HepG2 (cell line): Measurements from ENCODE around the gene KCNK6. TPM values are rescaled to one million over a fixed set of nuclear protein-coding genes. Genes with fewer than 3 reads are reported as not detected.

Experiments
- ATAC-seq: fragments of 200-7000 bp; cut with Tn5 transposase; 3 replicates; pipeline ENCODE4 v1.9.1; 2020; ENCODE audit warnings: mild to moderate bottlenecking, moderate library complexity
- BruUV-seq: library from RNA; stranded (reverse); fragments of 400-500 nt; replicated peaks from 2 replicates; lab custom pipeline; 2021; lab: Mats Ljungman, UMichigan
- CTCF ChIA-PET: fragments of 300-600 bp; formaldehyde crosslinking; extraction: SDS; loops from one replicate; lab custom pipeline; 2021; ENCODE audit warnings: low total read pairs, inconsistent platforms, low intra/inter-chr PET ratio; lab: Yijun Ruan, JAX
- POLR2A ChIA-PET: fragments of 350-600 bp; sonication (Branson Sonifier 250); formaldehyde crosslinking; loops from one replicate; lab custom pipeline; 2020; ENCODE audit warnings: antibody characterized with exemption, inconsistent platforms; lab: Yijun Ruan, JAX
- DNase-seq: peaks from one replicate; pipeline ENCODE4 v3.0.0-alpha.2; 2015; ENCODE audit warnings: low spot score
- FAIRE-seq: peaks from 3 replicates; lab custom pipeline; 2011; peaks lifted over from hg19 to GRCh38; lab: Jason Lieb, UNC
- H2AFZ ChIP-seq: one replicate; pipeline ENCODE4 v1.6.1; 2011; ENCODE audit warnings: low read length, inconsistent platforms
- H3K27ac ChIP-seq: fragments of 300-600 bp; 3 replicates; pipeline ENCODE4 v1.8.0; 2011; ENCODE audit warnings: mixed run types, mild to moderate bottlenecking, mixed read lengths, low read length, inconsistent platforms; ENCODE audit not compliant: insufficient read depth; ENCODE audit errors: extremely low read length
- H3K27me3 ChIP-seq, 2 experiments: fragments of 200-600 bp in 1 of 2; 2 replicates in 1 of 2; 3 replicates in 1 of 2; pipeline versions ENCODE4 v1.6.0 to v1.8.0; 2011; ENCODE audit warnings: low read length in 2 of 2, mild to moderate bottlenecking in 2 of 2, moderate library complexity in 2 of 2, inconsistent platforms in 1 of 2; ENCODE audit not compliant: insufficient read depth in 2 of 2, control insufficient read depth in 1 of 2
- H3K36me3 ChIP-seq, 2 experiments: fragments of 200-600 bp in 1 of 2; replicated peaks in 1 of 2; 2 replicates in 1 of 2; 3 replicates in 1 of 2; pipeline versions ENCODE4 v1.5.1 to v1.8.0; 2011; ENCODE audit warnings: low read length in 2 of 2, inconsistent platforms in 1 of 2; ENCODE audit not compliant: insufficient read depth in 2 of 2, control insufficient read depth in 1 of 2
- H3K4me1 ChIP-seq: 2 replicates; pipeline ENCODE4 v1.5.1; 2012; ENCODE audit warnings: low read length, inconsistent platforms; ENCODE audit not compliant: insufficient read depth
- H3K4me2 ChIP-seq: 2 replicates; pipeline ENCODE4 v1.6.0; 2011; ENCODE audit warnings: low read depth, low read length, inconsistent platforms
- H3K4me3 ChIP-seq, 3 experiments: fragments of 200-600 bp in 1 of 3; sonication (generic), shearing (Covaris generic) in 1 of 3; replicated peaks in 1 of 3; 2 replicates each; pipeline ENCODE4 v1.5.1; 2011 to 2016; ENCODE audit warnings: low read length in 3 of 3, inconsistent platforms in 2 of 3, low read depth in 2 of 3, mild to moderate bottlenecking in 2 of 3, control low read depth in 1 of 3, mixed read lengths in 1 of 3; ENCODE audit not compliant: insufficient read depth in 1 of 3
- H3K79me2 ChIP-seq: one replicate; pipeline ENCODE4 v1.6.1; 2011; ENCODE audit warnings: low read length, inconsistent platforms; ENCODE audit not compliant: insufficient read depth
- H3K9ac ChIP-seq: 2 replicates; pipeline ENCODE4 v1.6.0; 2011; ENCODE audit warnings: mild to moderate bottlenecking, low read depth, low read length, inconsistent platforms; ENCODE audit not compliant: insufficient read depth
- H3K9me3 ChIP-seq: 2 replicates; pipeline ENCODE4 v1.5.1; 2012; ENCODE audit warnings: mild to moderate bottlenecking, low read length
- H4K20me1 ChIP-seq: 2 replicates; pipeline ENCODE4 v1.6.0; 2011; ENCODE audit warnings: inconsistent platforms, mild to moderate bottlenecking, low read length, moderate library complexity; ENCODE audit not compliant: insufficient read depth
- NCOA5 ChIP-seq: sonication (generic); formaldehyde crosslinking; IDR thresholded peaks from 2 replicates; pipeline ENCODE4 v1.4.0; 2020; ENCODE audit warnings: missing genetic modification reagents
- NFATC3 ChIP-seq: sonication (generic); formaldehyde crosslinking; IDR thresholded peaks from 2 replicates; pipeline ENCODE4 v1.5.1; 2020; ENCODE audit warnings: mild to moderate bottlenecking, missing genetic modification reagents
- PHF8 ChIP-seq: sonication (generic); formaldehyde crosslinking; IDR thresholded peaks from 2 replicates; pipeline ENCODE4 v1.5.0; 2020; ENCODE audit warnings: missing genetic modification reagents
- RBAK ChIP-seq: sonication (generic); formaldehyde crosslinking; IDR thresholded peaks from 2 replicates; pipeline ENCODE4 v1.5.1; 2020; ENCODE audit warnings: mild to moderate bottlenecking, missing genetic modification reagents
- ZIK1 ChIP-seq: sonication (generic); formaldehyde crosslinking; IDR thresholded peaks from 2 replicates; pipeline ENCODE4 v1.5.0; 2020; ENCODE audit warnings: mild to moderate bottlenecking, low read depth, missing genetic modification reagents, borderline replicate concordance
- ZNF441 ChIP-seq: sonication (generic); formaldehyde crosslinking; IDR thresholded peaks from 2 replicates; pipeline ENCODE4 v1.7.0; 2021; ENCODE audit warnings: missing genetic modification reagents, borderline replicate concordance
- ZNF572 ChIP-seq: sonication (generic); formaldehyde crosslinking; IDR thresholded peaks from 2 replicates; pipeline ENCODE4 v1.5.1; 2020; ENCODE audit warnings: mild to moderate bottlenecking, missing genetic modification reagents
- ZNF577 ChIP-seq: sonication (generic); formaldehyde crosslinking; IDR thresholded peaks from 2 replicates; pipeline ENCODE4 v1.4.0; 2020; ENCODE audit warnings: mild to moderate bottlenecking, low read depth, missing genetic modification reagents, borderline replicate concordance
- ZNF615 ChIP-seq: sonication (generic); formaldehyde crosslinking; IDR thresholded peaks from 2 replicates; pipeline ENCODE4 v1.5.0; 2020; ENCODE audit warnings: mild to moderate bottlenecking, missing genetic modification reagents, borderline replicate concordance
- ZNF703 ChIP-seq: sonication (generic); formaldehyde crosslinking; IDR thresholded peaks from 2 replicates; pipeline ENCODE4 v1.5.1; 2020; ENCODE audit warnings: missing genetic modification reagents, mild to moderate bottlenecking, moderate library complexity, borderline replicate concordance
- ZNF75D ChIP-seq: sonication (generic); formaldehyde crosslinking; IDR thresholded peaks from 2 replicates; pipeline ENCODE4 v1.8.1; 2023; ENCODE audit warnings: missing genetic modification reagents, mild to moderate bottlenecking, borderline replicate concordance
- WGBS: methylation state at CpG from one replicate; pipeline ENCODE4 v1.1.6; 2017; ENCODE audit warnings: low lambda C conversion rate; 5-methylcytosine and 5-hydroxymethylcytosine counted together
- in situ Hi-C: cut with HindIII; loops from 2 replicates; pipeline ENCODE4 v1.10.0; 2017; ENCODE audit warnings: low pct_unique_long_range_greater_than_20kb; ENCODE audit not compliant: extremely low pct_ligation_motif_present
- intact Hi-C: fragments of 100-400 bp; cut with micrococcal nuclease; formaldehyde crosslinking; loops from one replicate; pipeline ENCODE4 v1.10.0; 2022; ENCODE audit not compliant: unreplicated experiment
- polyA plus RNA-seq, 8 experiments: library from polyadenylated mRNA; depleted of rRNA in 3 of 8; stranded (reverse) in 7 of 8; unstranded in 1 of 8; fragments of >200 nt; fragmentation: Illumina TruSeq in 4 of 8; extraction: Trizol in 4 of 8; gene quantifications; 2 replicates each; pipeline versions ENCODE4 v1.2.1 to v1.2.3, GENCODE V29; 2011 to 2016; ENCODE audit warnings: low read depth in 4 of 8, missing spikeins in 1 of 8, mixed read lengths in 1 of 8; ENCODE audit not compliant: insufficient read depth in 1 of 8
- total RNA-seq, 5 experiments: library from RNA; depleted of rRNA; stranded (reverse); fragments of >200 nt; fragmentation: Illumina TruSeq; extraction: Trizol; gene quantifications; 2 replicates each; pipeline ENCODE4 v1.2.3, GENCODE V29; 2016; ENCODE audit warnings: low read depth in 1 of 5
- TF ChIP-seq, protein P1 (sequence below): sonication (generic); formaldehyde crosslinking; IDR thresholded peaks from 2 replicates; pipeline ENCODE4 v1.4.0; 2020; ENCODE audit warnings: missing genetic modification reagents
- TF ChIP-seq, protein P2 (sequence below): sonication (generic); formaldehyde crosslinking; IDR thresholded peaks from 2 replicates; pipeline ENCODE4 v1.9.0; 2021; ENCODE audit warnings: missing genetic modification reagents, borderline replicate concordance
- TF ChIP-seq, protein P3 (sequence below): IDR thresholded peaks from 2 replicates; pipeline ENCODE4 v1.6.1; 2016; ENCODE audit warnings: low read depth, borderline replicate concordance
- TF ChIP-seq, protein P4 (sequence below): sonication (generic); formaldehyde crosslinking; IDR thresholded peaks from 2 replicates; pipeline ENCODE4 v1.8.1; 2023; ENCODE audit warnings: mild to moderate bottlenecking, inconsistent platforms, moderate library complexity, missing genetic modification reagents, borderline replicate concordance

Gene KCNK6
- total and polyA plus RNA-seq, 2 of the 13 experiments (the other 11 are each of a cell fraction or from before 2014, with no cell fraction given), result 0.03 TPM; not detected in 1

DNA sequence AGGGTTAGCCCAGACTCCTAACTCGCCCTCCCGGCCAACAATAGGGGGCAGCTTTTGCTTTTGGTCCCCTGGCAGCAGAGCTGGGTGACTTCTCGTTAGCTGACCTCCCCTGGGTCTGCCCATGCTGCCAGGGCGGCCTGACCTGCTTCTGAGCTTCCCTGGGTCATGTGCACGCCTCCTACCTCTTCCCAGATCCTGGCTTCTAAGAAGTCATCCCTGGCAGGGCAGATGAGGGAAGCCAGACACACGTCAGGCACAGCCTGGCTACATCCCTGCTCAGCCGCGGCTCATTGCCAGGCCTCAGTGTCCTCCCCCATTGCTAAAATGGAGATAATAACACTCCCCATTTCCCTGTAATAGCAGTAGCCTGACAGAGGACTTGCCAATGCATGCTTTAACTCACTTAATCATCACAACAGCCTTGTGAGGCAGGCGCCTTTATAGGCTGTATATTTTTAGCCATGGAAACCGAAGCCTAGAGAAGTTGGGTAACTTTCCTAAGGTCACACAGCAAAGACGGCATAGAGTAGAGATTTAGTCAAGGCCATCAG lies 2.1 kb downstream of the KCNK6 start:
- Histone ChIP-seq H3K79me2 (no peaks in the 10 kb centered on the region), H2AFZ (no peak overlapping the region), H3K4me2 (no peak overlapping the region), H3K4me3 (no peak overlapping the region), H3K9ac (no peak overlapping the region), H3K27me3 (peaks cover 8 to 52% of the 10 kb centered on the region in 2 experiments; a peak in 4 of 5 replicates), H3K9me3 (no peaks in the 10 kb centered on the region), H3K4me1 (peaks cover 8% of the 10 kb centered on the region), H3K27ac (no peak overlapping the region), H4K20me1 (no peaks in the 10 kb centered on the region), H3K36me3 (no peaks in the 10 kb centered on the region)
- WGBS, result 20% methylated on average over 5 of the region's 11 CpGs
- ChIA-PET POLR2A (no interaction called here), CTCF (no interaction called here)
- in situ Hi-C loops (no loop called here), intact Hi-C loops (loop anchor here (5.0 kb wide), 1 partner anchor 69 kb away; no protein-coding TSS in a partner anchor)
- ATAC-seq, result no peak
- no peak for DNase-seq
- no peak for FAIRE-seq
- no TSS peak for BruUV-seq
- TF ChIP-seq, protein P1, sequence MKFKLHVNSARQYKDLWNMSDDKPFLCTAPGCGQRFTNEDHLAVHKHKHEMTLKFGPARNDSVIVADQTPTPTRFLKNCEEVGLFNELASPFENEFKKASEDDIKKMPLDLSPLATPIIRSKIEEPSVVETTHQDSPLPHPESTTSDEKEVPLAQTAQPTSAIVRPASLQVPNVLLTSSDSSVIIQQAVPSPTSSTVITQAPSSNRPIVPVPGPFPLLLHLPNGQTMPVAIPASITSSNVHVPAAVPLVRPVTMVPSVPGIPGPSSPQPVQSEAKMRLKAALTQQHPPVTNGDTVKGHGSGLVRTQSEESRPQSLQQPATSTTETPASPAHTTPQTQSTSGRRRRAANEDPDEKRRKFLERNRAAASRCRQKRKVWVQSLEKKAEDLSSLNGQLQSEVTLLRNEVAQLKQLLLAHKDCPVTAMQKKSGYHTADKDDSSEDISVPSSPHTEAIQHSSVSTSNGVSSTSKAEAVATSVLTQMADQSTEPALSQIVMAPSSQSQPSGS (CRISPR knock-in tag), result no peak
- no peak for TF ChIP-seq ZIK1 (CRISPR knock-in tag)
- TF ChIP-seq NFATC3 (CRISPR knock-in tag), result no peak
- no peak for TF ChIP-seq ZNF703
- no peak for TF ChIP-seq ZNF577 (CRISPR knock-in tag)
- TF ChIP-seq, protein P2, sequence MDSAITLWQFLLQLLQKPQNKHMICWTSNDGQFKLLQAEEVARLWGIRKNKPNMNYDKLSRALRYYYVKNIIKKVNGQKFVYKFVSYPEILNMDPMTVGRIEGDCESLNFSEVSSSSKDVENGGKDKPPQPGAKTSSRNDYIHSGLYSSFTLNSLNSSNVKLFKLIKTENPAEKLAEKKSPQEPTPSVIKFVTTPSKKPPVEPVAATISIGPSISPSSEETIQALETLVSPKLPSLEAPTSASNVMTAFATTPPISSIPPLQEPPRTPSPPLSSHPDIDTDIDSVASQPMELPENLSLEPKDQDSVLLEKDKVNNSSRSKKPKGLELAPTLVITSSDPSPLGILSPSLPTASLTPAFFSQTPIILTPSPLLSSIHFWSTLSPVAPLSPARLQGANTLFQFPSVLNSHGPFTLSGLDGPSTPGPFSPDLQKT (CRISPR knock-in tag), result no peak
- no peak for TF ChIP-seq ZNF441 (CRISPR knock-in tag)
- no peak for TF ChIP-seq NCOA5 (CRISPR knock-in tag)
- no peak for TF ChIP-seq ZNF615
- TF ChIP-seq RBAK (CRISPR knock-in tag), result no peak
- TF ChIP-seq ZNF75D (CRISPR knock-in tag), result no peak
- TF ChIP-seq, protein P3, sequence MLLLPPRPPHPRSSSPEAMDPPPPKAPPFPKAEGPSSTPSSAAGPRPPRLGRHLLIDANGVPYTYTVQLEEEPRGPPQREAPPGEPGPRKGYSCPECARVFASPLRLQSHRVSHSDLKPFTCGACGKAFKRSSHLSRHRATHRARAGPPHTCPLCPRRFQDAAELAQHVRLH, result no peak
- TF ChIP-seq, protein P4, sequence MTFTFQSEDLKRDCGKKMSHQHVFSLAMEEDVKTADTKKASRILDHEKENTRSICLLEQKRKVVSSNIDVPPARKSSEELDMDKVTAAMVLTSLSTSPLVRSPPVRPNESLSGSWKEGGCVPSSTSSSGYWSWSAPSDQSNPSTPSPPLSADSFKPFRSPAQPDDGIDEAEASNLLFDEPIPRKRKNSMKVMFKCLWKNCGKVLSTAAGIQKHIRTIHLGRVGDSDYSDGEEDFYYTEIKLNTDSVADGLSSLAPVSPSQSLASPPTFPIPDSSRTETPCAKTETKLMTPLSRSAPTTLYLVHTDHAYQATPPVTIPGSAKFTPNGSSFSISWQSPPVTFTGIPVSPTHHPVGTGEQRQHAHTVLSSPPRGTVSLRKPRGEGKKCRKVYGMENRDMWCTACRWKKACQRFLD (CRISPR knock-in tag), result no peak
- no peak for TF ChIP-seq ZNF572 (CRISPR knock-in tag)
- no peak for TF ChIP-seq PHF8
